ENCODE results near the gene WDR83. TPM values are rescaled to one million over a fixed set of nuclear protein-coding genes. Genes with fewer than 3 reads are reported as not detected.

The WDR83 gene
- total RNA-seq, 4 donors from 2014 or later: 15.3 to 23.7 (median 19.3) TPM

GRCh38 chr19:12723381-12723640, 56.7 kb downstream of the WDR83 start:
- intact Hi-C loops (cut with DNase I; ENCODE audit: low total_unique reads): no loop called here
- TF ChIP-seq POLR2A (IDR thresholded peaks at IDR 0.05): no peak
- TF ChIP-seq, protein P1, sequence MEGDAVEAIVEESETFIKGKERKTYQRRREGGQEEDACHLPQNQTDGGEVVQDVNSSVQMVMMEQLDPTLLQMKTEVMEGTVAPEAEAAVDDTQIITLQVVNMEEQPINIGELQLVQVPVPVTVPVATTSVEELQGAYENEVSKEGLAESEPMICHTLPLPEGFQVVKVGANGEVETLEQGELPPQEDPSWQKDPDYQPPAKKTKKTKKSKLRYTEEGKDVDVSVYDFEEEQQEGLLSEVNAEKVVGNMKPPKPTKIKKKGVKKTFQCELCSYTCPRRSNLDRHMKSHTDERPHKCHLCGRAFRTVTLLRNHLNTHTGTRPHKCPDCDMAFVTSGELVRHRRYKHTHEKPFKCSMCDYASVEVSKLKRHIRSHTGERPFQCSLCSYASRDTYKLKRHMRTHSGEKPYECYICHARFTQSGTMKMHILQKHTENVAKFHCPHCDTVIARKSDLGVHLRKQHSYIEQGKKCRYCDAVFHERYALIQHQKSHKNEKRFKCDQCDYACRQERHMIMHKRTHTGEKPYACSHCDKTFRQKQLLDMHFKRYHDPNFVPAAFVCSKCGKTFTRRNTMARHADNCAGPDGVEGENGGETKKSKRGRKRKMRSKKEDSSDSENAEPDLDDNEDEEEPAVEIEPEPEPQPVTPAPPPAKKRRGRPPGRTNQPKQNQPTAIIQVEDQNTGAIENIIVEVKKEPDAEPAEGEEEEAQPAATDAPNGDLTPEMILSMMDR (IDR thresholded peaks at IDR 0.05): no peak
- no peak for DNase-seq (ENCODE audit: low spot score in 2 of 2)
- 0 to 1% methylated on average over 7 of the region's 7 CpGs for WGBS, 2 donors
- peak overlapping the region; percentile 10 for H3K4me3 ChIP-seq (ENCODE audit: low read depth, poor library complexity, severe bottlenecking)

DNA sequence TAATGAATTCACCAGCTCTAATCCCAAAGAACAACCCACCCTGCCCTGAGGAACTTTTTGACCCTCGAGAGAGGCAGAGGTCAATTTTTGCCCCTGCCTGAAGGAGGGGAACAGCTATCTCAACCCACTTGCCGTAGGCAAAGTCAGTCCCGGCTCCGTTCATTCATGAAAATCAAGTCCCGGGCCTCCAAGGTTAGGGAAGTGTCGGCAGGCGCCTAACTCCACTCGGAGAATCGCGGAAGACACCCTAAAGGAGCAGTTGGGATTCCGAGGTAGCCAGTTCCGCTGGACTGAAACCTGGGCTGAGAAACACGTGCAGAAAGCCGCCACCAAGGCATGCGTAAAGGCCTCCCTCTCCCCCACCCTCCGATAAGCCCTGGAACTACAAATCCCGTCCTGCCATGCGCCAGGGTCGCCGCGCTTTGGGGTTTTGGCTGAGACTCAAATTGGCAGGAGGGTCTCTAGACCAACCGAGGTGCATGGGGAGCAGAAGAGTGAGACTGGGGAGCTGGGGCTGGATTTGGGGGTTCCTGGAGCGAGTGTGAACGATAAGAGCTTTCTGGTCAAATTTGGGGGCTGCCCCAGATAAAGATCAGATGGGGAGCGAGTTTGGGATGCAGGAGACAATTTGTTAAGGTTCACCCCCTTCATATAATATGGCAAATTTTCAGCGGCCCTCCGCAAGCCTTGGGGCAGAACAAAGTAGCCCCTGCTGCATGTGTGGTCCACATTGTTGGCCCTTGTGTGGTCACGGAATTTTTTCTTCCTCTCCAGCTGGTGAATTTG, 57.2 kb downstream of the WDR83 start, which contains the start of gene TNPO2:
TSS of gene TNPO2 (minus strand) at position 292 of the 786 bp plus-strand sequence. CDS start 2,955 bp downstream, outside the sequence.
- peak in 1 of 2 donors; percentile 88 for DNase-seq (ENCODE audit: low spot score in 2 of 2)
- intact Hi-C loops (cut with DNase I; ENCODE audit: low total_unique reads): no loop called here
- TF ChIP-seq, protein P1 (IDR thresholded peaks at IDR 0.05): no peak
- no peak for TF ChIP-seq POLR2A (IDR thresholded peaks at IDR 0.05)
- 3 to 5% methylated on average over 27 to 28 of the region's 28 CpGs for WGBS, 2 donors
- H3K4me3 ChIP-seq (ENCODE audit: low read depth, poor library complexity, severe bottlenecking): peak within 1 kb of the TSS; percentile 10

Other genes starting within 250 kb of the WDR83 start
- gene ZNF443, start 225.8 kb upstream of the WDR83 start, total RNA-seq: 1 to 10 TPM; 4.0 to 5.2 (median 4.9) TPM
- gene ZNF709, start 182.0 kb upstream of the WDR83 start, total RNA-seq: 1 to 10 TPM; 1.7 to 3.1 (median 2.8) TPM
- gene ZNF564, start 115.3 kb upstream of the WDR83 start, total RNA-seq: 10 to 100 TPM in 1 of 4 donors, 1 to 10 TPM in 3; 6.9 to 10.1 (median 8.8) TPM
- 1 to 10 TPM; 5.0 to 7.3 (median 6.7) TPM for gene ZNF490, start 56.0 kb upstream of the WDR83 start, total RNA-seq
- 10 to 100 TPM; 18.6 to 31.1 (median 22.5) TPM for gene ZNF791, start 55.9 kb upstream of the WDR83 start, total RNA-seq
- 10 to 100 TPM; 52.8 to 83.0 (median 74.9) TPM for gene MAN2B1, start 65 bp upstream of the WDR83 start, total RNA-seq
- 100 to 1,000 TPM; 101 to 218 (median 159) TPM for gene DHPS, start 15.1 kb downstream of the WDR83 start, total RNA-seq
- gene GNG14, start 21.2 kb downstream of the WDR83 start, total RNA-seq: not detected
- gene FBXW9, start 29.8 kb downstream of the WDR83 start, total RNA-seq: 10 to 100 TPM in 3 of 4 donors, 1 to 10 TPM in 1; 7.2 to 21.4 (median 13.1) TPM
- 100 to 1,000 TPM in 1 of 4 donors, 10 to 100 TPM in 3; 58.3 to 160 (median 89.9) TPM for gene TNPO2, start 57.1 kb downstream of the WDR83 start, total RNA-seq
- gene TRIR, start 67.9 kb downstream of the WDR83 start, total RNA-seq: 100 to 1,000 TPM; 358 to 439 (median 390) TPM
- 10 to 100 TPM; 43.2 to 63.2 (median 53.4) TPM for gene GET3, start 70.7 kb downstream of the WDR83 start, total RNA-seq
- gene BEST2, start 85.0 kb downstream of the WDR83 start, total RNA-seq: 100 to 1,000 TPM in 2 of 4 donors, 10 to 100 TPM in 2; 58.3 to 116 (median 85.5) TPM
- gene HOOK2, start 108.7 kb downstream of the WDR83 start, total RNA-seq: 100 to 1,000 TPM in 1 of 4 donors, 10 to 100 TPM in 3; 49.9 to 122 (median 65.8) TPM
- gene JUNB, start 124.7 kb downstream of the WDR83 start, total RNA-seq: 1,000 to 10,000 TPM in 1 of 4 donors, 100 to 1,000 TPM in 3; 608 to 1,091 (median 870) TPM
- 100 to 1,000 TPM; 266 to 459 (median 327) TPM for gene PRDX2, start 135.0 kb downstream of the WDR83 start, total RNA-seq
- gene THSD8, start 135.3 kb downstream of the WDR83 start, total RNA-seq: 1 to 10 TPM in 1 of 4 donors, not detected in 3; 1.6 TPM
- 1 to 10 TPM; 3.3 to 7.8 (median 5.9) TPM for gene RNASEH2A, start 139.8 kb downstream of the WDR83 start, total RNA-seq
- not detected for gene RTBDN, start 167.8 kb downstream of the WDR83 start, total RNA-seq
- gene MAST1, start 171.7 kb downstream of the WDR83 start, total RNA-seq: 10 to 100 TPM in 2 of 4 donors, 1 to 10 TPM in 2; 5.9 to 20.8 (median 10.3) TPM
- 10 to 100 TPM; 31.8 to 50.6 (median 36.6) TPM for gene DNASE2, start 214.6 kb downstream of the WDR83 start, total RNA-seq
- gene KLF1, start 220.4 kb downstream of the WDR83 start, total RNA-seq: under 1 TPM in 1 of 4 donors, not detected in 3; 0.13 TPM
- gene GCDH, start 224.4 kb downstream of the WDR83 start, total RNA-seq: 10 to 100 TPM; 19.2 to 39.5 (median 24.6) TPM

Data from lower leg skin (tissue), 4 donors.